ENCODE measurements around the gene ATP5IF1.

ATP5IF1 gene

DNA sequence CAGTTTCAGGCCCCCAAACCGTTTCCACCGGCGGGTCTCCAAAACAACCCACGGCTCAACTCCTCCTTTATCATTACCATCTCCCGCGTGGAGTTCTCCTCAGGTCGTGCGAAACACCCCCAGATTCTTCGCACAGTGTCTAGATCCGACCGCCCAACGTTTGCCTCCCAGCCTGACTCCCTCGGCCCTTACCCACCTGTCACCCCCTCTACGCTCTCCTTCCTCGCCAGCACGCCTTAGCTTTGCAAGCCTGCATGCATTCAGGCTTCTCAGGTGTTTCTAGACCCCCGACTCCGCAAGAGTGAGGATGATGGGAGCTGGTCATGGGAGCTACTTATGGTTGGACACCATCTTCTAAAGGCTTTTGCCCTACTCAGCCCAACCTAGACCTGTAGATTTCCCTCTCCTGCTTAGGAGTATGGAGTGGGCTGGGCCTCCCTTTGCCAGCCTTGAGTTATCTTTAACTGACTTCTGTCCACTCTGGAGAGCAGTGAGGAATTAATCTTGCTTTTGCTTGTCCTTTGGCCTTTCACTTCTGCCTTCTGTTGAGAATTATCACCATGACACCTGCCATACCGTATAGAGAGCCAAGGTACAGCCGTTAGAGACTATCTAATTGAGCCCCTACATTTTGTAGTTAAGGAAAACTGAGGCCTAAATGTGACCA, 865 bp downstream of the ATP5IF1 start:
- DNase-seq (ENCODE audit: low read depth) = no peak

DNA sequence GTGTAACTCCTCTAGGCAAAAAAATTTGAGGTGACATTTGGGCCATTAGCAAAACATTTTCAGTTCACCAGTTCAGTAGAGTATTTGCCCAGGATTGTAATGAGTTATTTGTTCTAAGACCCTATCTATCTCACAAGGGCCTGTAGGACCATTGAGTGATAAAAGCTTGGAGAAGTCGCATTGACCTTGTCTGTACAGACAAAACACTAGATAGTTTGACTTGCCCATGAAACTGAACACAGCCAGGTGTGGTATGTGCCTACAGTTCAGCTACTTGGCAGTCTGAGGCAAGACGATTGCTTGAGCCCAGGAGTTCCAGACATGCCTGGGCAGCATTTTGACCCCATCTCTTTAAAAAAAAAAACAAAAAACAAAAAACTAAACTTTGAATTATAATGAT, 3.1 kb downstream of the ATP5IF1 start:
- no peak for DNase-seq (ENCODE audit: low read depth)

DNA sequence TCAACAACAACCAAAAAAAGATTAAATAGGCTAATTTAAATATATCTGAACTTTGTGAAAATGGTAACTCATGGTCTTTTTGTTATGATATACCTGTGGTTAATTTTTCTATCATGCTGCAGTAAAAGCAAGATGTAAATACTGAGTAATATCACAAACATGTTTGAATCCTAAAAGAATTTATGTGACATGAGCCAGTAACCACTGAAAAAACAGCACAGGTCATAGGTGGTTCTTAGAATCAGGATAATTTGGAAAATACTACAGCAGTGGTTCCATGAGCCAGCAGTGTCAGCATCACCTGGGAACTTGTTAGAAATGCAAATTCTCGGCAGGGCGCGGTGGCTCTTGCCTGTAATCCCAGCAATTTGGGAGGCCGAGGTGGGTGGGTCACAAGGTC, 4.1 kb downstream of the ATP5IF1 start:
- DNase-seq (ENCODE audit: low read depth) = no peak

DNA sequence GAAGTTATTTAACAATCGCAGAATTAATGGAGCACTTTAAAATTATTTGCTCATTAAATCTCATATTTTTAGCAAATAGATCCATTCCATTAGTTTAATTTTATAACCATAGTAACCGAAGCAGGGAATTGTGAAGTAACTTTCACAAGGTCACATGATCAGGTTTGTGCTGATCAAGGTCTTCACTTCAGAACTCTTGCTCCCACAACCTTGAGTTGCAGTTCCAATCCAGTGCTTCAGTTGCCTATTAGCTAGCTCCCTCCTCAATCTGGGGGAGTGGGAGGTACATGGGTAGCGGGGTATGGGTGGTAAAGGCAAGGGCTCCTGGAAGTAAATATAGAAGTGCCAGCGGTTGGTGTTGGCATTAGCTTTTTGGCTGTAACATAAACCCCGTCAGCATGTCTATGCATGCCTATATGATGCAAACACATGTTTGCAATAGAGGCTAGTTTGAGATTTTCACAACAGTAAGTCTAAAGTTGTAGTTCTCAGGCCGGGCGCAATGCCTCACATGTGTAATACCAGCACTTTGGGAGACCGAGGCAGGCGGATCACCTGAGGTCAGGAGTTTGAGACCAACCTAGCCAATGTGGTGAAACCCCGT, 5.8 kb downstream of the ATP5IF1 start:
- no peak for DNase-seq (ENCODE audit: low read depth)

DNA sequence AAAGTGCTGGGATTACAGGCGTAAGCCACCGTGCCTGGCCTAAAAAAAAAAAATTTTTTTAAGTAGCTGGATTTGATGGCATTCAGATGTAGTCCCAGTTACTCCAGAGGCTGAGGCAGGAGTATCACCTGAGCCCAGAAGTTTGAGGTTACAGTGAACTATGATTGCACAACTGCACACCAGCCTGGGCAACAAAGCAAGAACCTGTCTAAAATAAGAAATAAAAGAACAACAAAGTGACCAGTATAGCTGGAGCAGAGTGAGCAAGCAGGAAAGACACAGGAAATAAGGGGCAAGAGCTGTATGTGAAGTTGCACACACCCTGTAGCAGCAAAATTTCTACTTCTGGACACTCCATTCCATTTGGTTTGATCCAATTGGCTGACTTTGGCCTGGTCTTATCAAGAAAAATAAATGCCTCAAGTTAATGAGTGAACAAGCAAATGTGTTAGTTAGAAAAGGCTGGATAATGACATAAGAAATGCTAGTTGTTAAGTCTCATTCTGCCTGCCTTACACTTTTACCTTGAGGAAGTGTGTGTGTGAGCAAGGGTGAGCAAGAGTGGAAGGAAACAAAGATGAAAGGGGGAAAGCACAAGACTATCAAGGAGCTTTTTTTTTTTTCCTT, 7.9 kb downstream of the ATP5IF1 start:
- DNase-seq (ENCODE audit: low read depth) = no peak

DNA sequence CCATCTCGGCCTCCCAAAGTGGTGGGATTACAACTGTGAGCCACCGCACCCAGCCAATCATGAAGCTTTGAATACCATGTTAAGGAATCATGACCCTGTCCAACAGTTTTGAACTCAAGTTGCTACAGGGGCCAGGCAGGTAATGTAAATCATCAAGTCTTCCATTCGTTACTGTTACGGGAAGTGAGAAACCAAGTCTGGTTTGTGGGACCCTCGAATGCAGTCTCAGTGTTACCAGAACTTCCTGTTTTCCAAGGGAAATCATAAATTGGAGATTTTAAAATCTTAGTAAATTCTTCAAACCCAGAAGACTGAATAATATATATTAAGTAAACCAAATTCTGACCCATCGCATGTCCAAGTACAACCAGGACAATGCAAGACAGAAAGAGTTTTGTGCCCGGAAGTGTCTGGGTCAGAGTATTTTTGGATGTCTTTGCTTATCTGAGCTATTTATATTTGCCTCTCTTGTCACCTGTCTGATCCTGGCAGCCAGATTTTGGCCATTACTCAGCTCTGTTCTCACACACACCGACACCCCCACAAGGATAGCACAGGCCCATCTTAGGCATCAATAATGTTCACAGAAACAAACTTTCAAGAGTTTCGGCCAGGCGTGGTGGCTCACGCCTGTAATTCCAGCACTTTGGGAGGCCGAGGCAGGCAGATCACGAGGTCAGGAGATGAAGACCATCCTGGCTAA, 8.8 kb downstream of the ATP5IF1 start:
- no peak for DNase-seq (ENCODE audit: low read depth)

DNA sequence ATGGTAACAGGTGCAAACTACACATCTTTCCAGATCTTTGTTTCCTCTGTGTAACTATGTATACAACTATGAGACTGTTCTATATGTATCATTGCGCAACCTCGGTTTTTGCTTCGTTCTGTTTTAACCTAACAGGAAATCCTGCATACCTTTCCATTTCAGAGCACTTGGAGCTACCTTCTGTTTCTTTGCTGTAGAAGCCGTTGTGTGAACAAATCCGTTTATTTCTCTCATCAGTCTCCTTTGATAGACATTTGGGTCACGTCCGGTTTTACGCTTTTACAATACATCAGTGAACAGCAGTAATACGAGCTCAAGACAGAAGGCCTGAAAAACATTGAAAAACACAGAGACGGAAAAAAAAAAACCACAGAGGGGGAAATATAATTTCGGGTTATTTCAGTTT, 10.5 kb downstream of the ATP5IF1 start:
- DNase-seq (ENCODE audit: low read depth) = no peak

DNA sequence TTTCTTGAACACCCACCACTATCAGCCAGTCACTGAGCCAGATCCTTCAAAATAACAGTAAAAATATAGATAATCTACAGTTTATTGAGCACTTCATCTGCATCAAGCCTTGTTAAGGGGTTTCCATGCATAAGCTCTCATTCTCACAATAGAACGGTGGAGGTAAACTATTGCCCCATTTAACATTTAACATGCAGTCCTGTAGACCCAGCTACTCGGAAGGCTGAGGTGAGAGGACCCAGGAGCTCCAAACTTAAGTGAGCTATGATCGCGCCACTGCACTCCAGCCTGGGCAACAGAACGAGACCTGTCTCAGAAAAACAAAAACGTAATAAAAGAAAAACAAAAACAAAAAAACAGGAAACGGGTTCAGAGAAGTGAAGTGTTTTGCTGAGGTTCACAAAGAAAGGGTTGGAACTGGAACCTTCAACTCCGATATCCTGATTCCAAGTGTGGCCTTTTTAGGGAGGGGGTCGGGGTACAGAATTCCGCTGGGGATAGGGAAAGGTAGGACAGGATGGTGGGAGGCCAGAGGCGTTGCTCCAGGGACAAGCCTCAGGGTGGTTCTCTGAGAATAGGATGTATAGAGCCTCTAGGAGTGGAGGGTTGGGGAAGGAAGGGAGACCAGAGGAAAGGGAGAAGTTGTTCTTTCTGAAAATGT, 11.8 kb downstream of the ATP5IF1 start:
- no peak for DNase-seq (ENCODE audit: low read depth)

DNA sequence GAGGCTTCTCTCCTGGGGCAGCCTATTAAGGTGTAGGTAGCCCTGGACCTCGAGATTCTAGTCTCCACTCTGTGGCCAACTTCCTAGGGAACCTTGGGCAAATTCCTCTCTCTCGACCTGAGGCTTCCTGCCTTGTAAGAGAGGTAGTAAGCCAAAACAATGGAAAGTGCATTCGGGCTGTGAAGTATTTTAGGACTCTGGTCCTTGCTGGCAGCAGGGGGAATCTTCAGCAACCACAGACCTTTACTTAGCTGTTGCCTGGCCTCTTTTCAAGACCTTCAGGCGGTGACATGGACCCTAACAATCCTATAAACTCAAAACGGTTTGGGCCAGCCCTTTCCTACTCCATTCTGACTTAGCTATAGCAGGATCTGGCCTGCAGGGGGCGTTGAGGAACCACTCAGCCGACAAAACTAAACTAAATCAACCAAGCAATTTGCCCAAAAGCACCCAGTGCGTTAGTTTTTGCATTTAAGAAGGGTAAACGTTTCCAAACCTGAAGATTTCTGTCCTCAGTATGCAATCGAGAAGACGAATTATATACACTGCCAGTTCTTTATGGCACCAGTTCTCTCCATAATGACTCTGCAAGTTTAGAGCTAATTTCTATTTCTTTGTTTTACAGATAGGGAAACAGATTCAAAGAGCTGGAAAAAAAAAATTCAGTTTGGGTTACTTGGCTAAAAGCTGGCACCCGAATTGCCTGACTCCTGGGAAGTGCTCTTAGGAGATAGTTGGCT, 12.5 kb downstream of the ATP5IF1 start:
- DNase-seq (ENCODE audit: low read depth) = peak; percentile 59

DNA sequence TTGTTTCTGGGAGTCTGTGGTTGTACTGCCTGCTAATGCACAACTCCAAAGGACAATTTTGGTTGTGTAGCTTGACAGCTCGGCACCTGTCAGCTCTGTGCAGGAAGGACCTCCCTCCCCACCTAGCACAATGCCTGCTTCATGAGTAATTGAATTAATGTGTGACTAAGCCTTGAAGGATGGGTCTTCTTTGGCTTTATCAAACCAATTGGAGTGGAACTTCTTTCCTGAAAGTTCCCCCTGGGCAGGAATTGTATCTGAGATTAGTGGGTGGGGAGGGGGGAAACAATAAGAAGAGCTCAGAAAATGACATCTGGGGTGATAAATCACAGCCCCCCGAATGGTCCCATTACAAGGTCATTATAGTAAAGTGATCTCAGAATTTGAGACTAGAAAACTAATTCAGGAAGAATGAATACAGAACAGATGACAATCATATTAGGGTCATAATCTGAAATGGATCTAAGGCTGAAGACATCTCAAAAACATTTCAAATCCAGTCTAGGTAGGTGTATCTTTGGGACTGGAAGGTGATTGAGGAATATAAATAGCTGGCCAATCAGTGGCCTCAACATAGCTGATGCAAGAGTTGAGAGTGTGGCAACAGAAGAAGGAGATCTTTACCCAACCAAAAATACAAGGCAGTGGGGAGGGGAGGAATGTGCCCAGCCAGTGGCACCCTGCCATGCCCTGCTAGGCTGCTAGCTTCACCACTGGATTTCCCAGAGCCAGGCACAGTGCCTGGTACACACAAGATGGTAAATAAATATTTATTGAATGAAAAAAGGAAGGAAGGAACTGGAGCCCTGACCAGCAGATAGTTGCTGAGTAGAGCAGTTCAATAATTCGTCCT, 13.3 kb downstream of the ATP5IF1 start:
- DNase-seq (ENCODE audit: low read depth) = no peak

DNA sequence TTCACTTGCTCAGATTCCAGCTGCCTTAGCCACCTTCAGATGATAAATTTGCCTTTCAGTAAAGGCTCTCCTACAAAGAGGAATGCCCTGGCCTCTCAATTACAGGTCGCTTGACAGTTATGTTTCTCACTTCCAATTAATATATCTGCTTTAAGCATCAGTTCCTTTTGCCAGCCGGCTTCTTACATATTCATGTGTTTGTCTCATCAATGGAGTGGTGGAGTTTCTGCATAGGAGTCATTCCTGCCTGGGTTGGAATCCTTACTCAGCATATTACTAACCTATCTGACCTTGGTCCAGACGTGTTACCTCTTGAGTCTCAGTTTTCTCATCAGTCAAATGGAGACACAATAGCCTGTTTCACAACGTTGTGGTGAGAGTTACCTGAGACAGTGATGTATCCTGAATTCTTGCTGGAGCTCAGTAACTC, 14.0 kb downstream of the ATP5IF1 start:
- DNase-seq (ENCODE audit: low read depth) = no peak

DNA sequence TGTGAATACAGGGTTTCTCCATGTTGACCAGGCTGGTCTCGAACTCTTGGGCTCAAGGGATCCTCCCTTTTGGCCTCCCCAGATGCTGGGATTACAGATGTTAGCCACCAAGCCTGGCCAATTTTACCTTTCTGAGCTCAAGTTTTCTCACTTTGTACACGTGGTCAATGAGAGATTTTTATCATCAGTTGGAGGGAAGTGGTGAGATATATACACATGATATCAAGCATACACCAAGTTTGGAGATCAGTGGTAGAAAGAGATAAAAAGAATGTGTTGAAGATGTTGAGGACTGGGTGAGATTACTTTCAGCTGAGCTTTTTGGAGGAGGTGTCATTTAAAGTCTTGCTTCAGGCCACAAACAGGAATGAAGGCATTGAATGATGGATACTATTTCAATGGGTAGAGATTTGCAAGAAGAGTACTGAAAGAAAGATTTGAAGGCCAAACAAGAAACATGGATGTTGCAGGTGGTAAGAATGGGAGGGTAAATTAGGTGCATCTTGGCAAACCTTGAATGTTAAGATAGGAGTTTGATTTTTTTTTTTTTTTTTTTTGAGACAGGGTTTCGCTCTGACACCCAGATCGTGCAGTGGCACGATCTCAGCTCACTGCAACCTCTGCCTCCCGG, 20.4 kb downstream of the ATP5IF1 start:
- no peak for DNase-seq (ENCODE audit: low read depth)

DNA sequence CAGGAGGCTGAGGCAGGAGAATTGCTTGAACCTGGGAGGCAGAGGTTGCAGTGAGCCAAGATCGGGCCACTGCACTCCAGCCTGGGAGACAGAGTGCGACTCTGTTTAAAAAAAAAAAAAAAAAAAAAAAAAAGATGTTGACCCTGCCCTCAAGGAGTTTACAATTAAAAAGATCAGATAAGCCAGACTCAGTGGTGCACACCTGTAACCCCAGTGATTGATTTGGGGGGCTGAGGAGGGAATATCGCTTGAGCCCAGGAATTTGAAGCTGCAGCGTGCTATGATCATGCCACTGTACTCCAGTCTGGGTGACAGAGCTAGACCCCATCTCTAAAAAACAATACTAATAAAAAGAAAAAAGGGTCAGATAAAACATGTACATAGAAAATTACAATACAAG, 21.8 kb downstream of the ATP5IF1 start:
- DNase-seq (ENCODE audit: low read depth) = no peak

DNA sequence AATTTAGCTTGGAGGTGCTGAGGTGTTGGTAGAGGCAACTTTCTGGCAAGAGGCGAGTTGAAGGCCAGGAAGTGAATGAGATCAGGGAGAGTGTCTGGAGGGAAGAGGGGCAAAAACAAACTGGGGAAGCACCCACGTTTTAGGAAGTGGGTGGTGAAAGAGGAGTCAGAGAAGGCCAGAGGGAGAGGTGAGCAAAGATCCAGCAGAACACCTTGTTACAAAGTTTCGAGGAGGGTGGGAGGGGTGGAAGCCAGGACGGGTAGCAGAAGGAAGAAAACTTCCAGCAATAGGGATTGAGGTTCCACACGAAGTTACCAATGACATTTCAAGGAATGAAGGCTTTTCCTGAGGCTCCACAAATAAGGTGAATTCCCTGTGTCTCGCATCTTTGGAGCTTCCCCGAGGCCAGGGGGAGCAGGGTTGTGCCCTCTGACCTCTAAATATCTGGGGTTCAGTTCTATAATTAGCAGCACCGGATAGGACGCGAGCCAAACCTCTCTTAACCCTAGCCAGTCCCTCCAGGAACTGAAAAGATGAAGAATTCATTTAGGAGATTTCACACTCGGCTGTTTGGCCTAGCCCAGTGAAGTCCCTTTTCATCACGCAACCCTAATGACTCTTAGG, 22.8 kb downstream of the ATP5IF1 start:
- DNase-seq (ENCODE audit: low read depth) = no peak

DNA sequence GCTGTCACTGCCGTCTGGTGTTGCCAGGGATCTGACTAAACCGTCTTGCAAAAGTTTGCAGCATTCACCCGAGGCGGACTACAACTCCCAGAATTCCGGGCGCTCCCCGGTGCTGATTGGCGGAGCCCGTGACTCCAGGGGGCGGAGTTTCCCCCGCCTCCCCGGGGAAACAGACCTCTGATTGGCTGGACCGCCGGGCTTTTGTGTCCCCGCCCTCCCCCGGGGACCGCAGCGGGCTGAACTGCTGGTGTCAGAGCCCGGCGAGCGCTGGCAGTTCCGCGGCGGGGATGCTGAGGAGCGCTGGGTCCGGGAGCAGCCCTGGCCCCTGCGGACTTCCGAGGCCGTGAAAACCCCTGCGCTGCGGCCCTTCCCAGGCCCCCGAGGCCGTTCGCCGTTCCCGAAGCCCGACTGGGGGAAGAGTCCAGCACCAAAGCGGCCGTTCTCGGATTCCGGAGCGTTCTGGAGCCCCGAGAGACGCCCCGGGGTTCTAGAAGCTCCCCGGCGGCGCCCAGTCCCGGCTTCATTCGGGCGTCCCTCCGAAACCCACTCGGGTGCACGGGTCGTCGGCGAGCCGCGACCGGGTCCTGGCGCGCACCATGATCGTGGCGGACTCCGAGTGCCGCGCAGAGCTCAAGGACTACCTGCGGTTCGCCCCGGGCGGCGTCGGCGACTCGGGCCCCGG, 23.5 kb downstream of the ATP5IF1 start, which contains the start of gene SESN2:
Gene SESN2 (plus strand): TSS at position 267 of the 682 bp plus-strand sequence. CDS start 330 bp downstream, at position 597.
- DNase-seq (ENCODE audit: low read depth) = peak; percentile 93

DNA sequence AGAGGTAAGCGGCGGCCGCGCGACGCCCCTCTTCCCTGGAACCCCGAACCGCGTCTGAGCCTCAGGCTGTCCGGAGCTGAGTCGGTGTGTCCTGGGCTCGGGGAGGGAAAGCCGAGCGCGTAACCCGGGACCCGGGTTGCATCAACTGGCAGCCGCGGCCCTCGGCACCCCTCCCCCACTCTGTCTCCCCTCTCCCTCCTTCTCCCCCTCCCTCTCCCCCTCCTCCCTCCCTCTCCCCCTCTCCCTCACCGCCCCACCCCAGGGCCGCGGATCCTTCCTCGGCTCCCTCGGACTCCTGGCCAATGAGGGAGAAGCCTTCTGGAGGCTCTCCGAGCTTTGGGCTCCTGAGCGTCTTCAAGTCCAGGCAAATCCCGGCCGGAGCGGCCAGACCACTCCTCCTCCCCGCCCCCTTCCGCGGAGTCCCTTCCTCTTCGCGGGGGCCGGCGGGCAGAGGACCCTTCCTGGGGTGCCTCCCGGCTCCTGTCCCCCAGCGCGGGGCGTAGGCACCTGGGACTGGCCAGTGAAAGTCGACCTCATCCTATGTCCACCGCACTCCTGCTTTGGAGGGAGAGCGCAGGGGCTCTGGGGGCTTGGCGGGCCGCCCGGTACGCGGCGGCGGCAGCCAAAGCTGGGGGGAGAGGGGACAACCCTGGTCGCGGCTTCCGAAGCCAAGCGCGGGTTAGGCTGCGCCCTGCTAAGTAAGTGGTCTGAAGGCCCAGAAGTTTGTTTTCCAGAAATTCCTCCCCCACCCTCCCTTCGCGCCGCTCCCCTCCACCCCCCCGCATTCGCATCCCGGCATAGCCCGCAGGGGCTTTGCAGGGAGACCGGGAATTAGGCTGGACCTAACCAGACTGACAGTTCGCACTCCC, 24.2 kb downstream of the ATP5IF1 start:
- peak; percentile 78 for DNase-seq (ENCODE audit: low read depth)

DNA sequence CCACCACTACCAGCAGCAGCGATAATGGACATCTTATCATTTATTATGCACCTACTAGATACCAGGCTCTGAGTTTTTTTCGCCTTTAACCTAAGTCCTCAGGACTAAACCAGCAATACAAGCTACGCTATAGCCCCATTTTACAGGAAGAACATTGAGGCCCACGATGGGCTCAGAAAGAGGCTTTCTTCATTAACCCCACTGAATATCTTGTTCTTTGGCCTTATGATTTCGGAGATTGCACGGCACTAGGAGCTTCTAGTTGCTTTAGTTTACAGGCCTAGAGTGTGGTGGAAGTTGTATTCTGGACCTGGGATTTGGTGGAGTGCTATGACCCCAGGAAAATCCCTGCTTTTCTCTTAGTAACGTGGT, 24.9 kb downstream of the ATP5IF1 start:
- DNase-seq (ENCODE audit: low read depth) = no peak

DNA sequence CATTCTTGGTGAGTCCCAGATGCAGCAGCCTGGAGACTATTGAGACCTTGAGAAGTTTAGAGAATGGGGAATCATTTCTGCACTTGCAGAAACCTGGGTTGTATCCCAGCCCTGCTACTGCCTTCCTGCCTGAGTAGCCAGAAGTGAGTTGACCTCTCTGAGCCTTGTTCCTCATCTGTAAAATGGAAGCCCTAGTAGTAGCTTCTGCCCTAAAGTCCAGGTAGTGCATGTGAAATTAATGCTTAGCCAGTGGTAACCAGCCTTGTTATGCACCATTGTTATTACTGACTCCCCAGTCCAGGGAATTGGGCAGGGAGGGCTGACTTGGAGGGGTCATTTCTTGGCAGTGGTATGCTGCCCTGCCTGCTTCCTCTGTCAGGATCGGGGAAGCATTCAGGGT, 29.0 kb downstream of the ATP5IF1 start:
- no peak for DNase-seq (ENCODE audit: low read depth)

All from CMK (cell line).